Mucosa of rectum (tissue), 2 donors: Measurements from ENCODE around the gene CEP97.
"Not testable (repeated sequence)": the region's sequence is repeated elsewhere in the genome, so short reads cannot be mapped to it uniquely, and the experiment has no call there.

Experiments used
- H3K27ac ChIP-seq, 2 donors: one replicate each; pipeline ENCODE4 v1.7.0; 2013; ENCODE audit warnings: inconsistent platforms in 2 of 2, low read depth in 2 of 2, low read length in 2 of 2
- H3K27me3 ChIP-seq, 2 donors: one replicate each; pipeline ENCODE4 v1.7.0; 2013; ENCODE audit warnings: low read length in 2 of 2; ENCODE audit not compliant: control insufficient read depth in 2 of 2, insufficient read depth in 2 of 2
- H3K36me3 ChIP-seq, 2 donors: one replicate each; pipeline ENCODE4 v1.7.0; 2013; ENCODE audit warnings: low read length in 2 of 2; ENCODE audit not compliant: control insufficient read depth in 2 of 2, insufficient read depth in 2 of 2
- H3K4me1 ChIP-seq, 2 donors: one replicate each; pipeline ENCODE4 v1.7.0; 2013; ENCODE audit warnings: low read length in 2 of 2, mild to moderate bottlenecking in 1 of 2; ENCODE audit not compliant: control insufficient read depth in 2 of 2, insufficient read depth in 2 of 2
- H3K4me3 ChIP-seq, 2 donors: one replicate each; pipeline ENCODE4 v1.7.0; 2013; ENCODE audit warnings: low read length in 2 of 2
- H3K9ac ChIP-seq, 2 donors: one replicate each; pipeline ENCODE4 v1.7.0; 2013; ENCODE audit warnings: low read length in 2 of 2, low read depth in 1 of 2, mild to moderate bottlenecking in 1 of 2
- H3K9me3 ChIP-seq, 2 donors: one replicate each; pipeline ENCODE4 v1.7.0; 2013; ENCODE audit warnings: low read length in 2 of 2; ENCODE audit not compliant: control insufficient read depth in 2 of 2
- donor health status: healthy.
- donor health status: Normal muscosa, but diverticular disease.

The CEP97 gene

DNA sequence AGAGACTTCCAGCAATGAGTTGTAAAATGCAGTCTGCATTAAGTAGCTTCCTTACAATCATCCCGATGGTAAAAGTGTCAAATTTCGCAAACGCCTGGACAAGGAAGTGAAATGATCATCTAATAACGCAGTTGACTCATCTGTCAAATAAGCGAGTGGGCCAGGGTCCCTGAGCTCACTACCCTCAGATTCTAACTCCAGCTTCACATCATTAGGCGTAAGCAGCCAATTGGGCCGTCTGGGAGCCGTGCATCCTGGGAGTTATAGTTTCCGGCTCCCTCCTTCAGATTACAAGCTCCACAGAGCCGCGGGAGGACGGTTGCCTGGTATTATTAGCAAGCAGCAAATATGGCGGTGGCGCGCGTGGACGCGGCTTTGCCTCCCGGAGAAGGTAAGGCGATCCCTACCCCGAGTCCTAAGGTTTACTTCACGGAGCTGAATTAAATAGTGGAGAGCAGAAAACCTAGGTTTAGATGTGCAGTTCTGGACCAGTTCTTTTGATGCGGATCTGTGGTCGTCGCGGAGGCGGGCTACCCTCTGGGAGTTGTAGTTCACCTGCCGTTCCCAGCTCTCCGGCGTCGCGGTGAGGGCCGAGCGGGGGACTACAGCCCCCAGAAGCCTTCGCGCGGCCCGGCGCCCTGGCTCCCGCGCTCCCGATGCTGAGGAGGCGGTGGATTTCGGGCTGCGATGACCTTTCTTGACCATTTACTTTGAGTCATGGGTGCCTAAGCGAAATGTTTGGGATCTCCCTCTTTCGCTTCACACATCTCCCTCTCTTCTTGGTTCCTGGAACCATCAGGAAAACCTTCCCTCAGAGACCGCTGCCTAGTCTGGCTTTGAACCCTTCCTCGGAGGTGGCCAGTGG, at the start of gene CEP97:
Gene CEP97 (plus strand): TSS at position 286 of the 865 bp plus-strand sequence. CDS start 63 bp downstream, at position 349.
- peak within 1 kb of the TSS; percentile 73 to 88 for H3K9ac ChIP-seq
- peak within 1 kb of the TSS; percentile 81 to 99 for H3K4me3 ChIP-seq
- no peaks in the 10 kb centered on the region for H3K27me3 ChIP-seq
- H3K36me3 ChIP-seq = peaks cover 0 to 4% of the 10 kb centered on the region in 2 donors
- H3K9me3 ChIP-seq = no peaks in the 10 kb centered on the region
- peak within 1 kb of the TSS; percentile 57 to 75 for H3K27ac ChIP-seq
- H3K4me1 ChIP-seq = peaks cover 0 to 6% of the 10 kb centered on the region in 2 donors

- Histone ChIP-seq H3K27ac (peak overlapping the region; percentile 99 to 100), H3K4me3 (peak overlapping the region; percentile 92 to 99), H3K27me3 (no peaks in the 10 kb centered on the region), H3K9me3 (no peaks in the 10 kb centered on the region), H3K4me1 (peaks cover 7 to 15% of the 10 kb centered on the region in 2 donors), H3K9ac (peak overlapping the region; percentile 90 to 91), H3K36me3 (peaks cover 10 to 15% of the 10 kb centered on the region in 2 donors)
Measured at GRCh38 chr3:101675709-101676215, 48.7 kb upstream of the CEP97 start.

- Histone ChIP-seq H3K4me3 (peak overlapping the region; percentile 92 to 99), H3K27me3 (no peaks in the 10 kb centered on the region), H3K9ac (peak overlapping the region; percentile 91 to 96), H3K27ac (peak overlapping the region; percentile 99 to 100), H3K9me3 (no peaks in the 10 kb centered on the region), H3K4me1 (peaks cover 7 to 15% of the 10 kb centered on the region in 2 donors), H3K36me3 (peaks cover 11 to 15% of the 10 kb centered on the region in 2 donors)
Measured at GRCh38 chr3:101676216-101676764, 48.1 kb upstream of the CEP97 start.

DNA sequence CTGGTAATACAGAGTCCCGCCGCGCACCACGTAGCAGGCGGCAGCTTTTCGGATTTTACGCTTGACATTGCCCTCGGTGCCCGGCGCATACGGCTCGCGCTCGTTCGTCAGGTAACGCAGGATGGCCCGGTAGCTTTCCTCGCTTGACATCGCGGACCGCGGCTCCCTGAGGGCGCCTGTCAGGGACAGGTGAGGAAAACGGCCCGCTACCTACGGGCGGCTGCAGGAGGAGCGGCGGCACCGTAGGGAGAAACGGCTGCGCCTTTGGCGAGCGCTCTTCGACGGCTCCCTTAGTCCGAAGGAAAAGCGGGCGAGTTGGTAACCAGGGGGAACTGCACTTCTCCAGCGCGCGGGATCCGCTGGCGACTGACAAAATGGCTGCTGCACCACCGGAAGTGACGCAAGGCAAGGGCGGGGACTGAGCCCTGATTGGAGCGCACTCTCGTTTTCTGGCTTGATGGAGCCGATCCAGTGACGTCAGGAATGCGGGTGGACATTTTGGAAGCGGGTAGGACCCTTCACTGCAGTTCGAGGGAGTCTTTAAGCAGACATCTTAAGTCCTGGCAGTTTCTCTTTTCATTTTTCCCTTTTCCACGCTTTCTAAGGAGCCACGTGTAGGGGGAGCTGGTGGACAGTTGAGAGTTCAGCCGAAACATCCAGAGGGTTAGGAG, 47.5 kb upstream of the CEP97 start, which contains the start of gene ZBTB11:
Gene ZBTB11 (minus strand): TSS at position 368 of the 671 bp plus-strand sequence. CDS start 218 bp downstream, at position 150.
- Histone ChIP-seq H3K36me3 (peaks cover 17 to 19% of the 10 kb centered on the region in 2 donors), H3K27ac (peak within 1 kb of the TSS; percentile 99 to 100), H3K4me1 (peaks cover 7 to 15% of the 10 kb centered on the region in 2 donors), H3K9ac (peak within 1 kb of the TSS; percentile 91 to 96), H3K9me3 (no peaks in the 10 kb centered on the region), H3K27me3 (no peaks in the 10 kb centered on the region), H3K4me3 (peak within 1 kb of the TSS; percentile 92 to 99)

GRCh38 chr3:101677436-101678286, 46.8 kb upstream of the CEP97 start:
- peaks cover 7 to 15% of the 10 kb centered on the region in 2 donors for H3K4me1 ChIP-seq
- H3K27ac ChIP-seq = peak overlapping the region; percentile 38 to 100
- peaks cover 25% of the 10 kb centered on the region in 2 donors for H3K36me3 ChIP-seq
- H3K27me3 ChIP-seq = no peaks in the 10 kb centered on the region
- H3K4me3 ChIP-seq = peak overlapping the region; percentile 92 to 99
- H3K9me3 ChIP-seq = no peaks in the 10 kb centered on the region
- H3K9ac ChIP-seq = peak overlapping the region; percentile 20 to 43

GRCh38 chr3:101678837-101679236, 45.6 kb upstream of the CEP97 start:
- not testable (repeated sequence) for H3K9ac ChIP-seq, H3K4me3 ChIP-seq, H3K27ac ChIP-seq, H3K27me3 ChIP-seq, H3K9me3 ChIP-seq
- peaks cover 9 to 15% of the 10 kb centered on the region in 2 donors for H3K4me1 ChIP-seq
- peaks cover 34 to 36% of the 10 kb centered on the region in 2 donors for H3K36me3 ChIP-seq

DNA sequence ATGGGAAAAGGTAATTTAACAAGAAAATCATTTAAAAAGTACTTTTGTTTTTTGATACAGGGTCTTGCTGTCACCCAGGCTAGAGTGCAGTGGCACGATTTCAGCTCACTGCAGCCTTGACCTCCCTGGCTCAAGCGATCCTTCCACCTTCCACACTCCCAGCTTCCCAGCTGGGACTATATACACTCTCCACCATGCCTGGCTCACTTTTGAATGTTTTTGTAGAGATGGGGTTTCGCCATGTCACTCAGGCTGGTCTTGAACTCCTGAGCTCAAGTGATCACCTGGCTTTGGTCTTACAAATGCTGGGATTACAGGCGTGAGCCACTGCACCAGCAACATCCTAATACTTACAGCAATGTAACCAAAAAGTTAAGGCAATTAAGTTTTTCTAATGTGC, 43.9 kb upstream of the CEP97 start:
- H3K4me1 ChIP-seq = peaks cover 20 to 22% of the 10 kb centered on the region in 2 donors
- H3K27me3 ChIP-seq = no peaks in the 10 kb centered on the region
- no peaks in the 10 kb centered on the region for H3K9me3 ChIP-seq
- no peak overlapping the region for H3K4me3 ChIP-seq
- peaks cover 41 to 43% of the 10 kb centered on the region in 2 donors for H3K36me3 ChIP-seq
- H3K27ac ChIP-seq = no peak overlapping the region
- no peak overlapping the region for H3K9ac ChIP-seq

GRCh38 chr3:101685050-101685400, 39.4 kb upstream of the CEP97 start:
- Histone ChIP-seq H3K4me3 (peak overlapping the region; percentile 96 to 100), H3K9ac (peak overlapping the region; percentile 95 to 96), H3K27me3 (no peaks in the 10 kb centered on the region), H3K4me1 (peaks cover 22 to 25% of the 10 kb centered on the region in 2 donors), H3K27ac (no peak overlapping the region), H3K9me3 (no peaks in the 10 kb centered on the region), H3K36me3 (peaks cover 43% of the 10 kb centered on the region in 2 donors)

DNA sequence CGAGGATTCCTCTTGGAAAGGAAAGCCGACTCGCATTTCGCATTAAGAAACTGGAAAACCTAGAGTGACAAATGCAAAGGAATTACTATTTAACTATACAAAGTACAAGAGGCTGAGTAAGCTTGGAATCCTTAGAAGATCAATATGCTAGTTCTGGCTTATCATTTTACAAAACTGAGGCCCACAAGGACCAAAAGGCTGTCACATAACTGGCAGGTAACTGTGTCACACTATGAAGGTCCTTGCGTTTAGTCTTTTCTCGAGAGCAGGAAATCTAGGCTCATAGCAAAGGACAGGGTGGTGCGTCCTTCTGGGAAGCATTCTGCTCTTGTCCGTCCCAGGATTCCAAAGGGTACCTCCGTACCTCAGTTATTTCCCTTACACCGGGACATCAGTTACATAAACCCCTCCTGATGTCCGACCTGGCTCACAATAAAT, 38.5 kb upstream of the CEP97 start:
- no peaks in the 10 kb centered on the region for H3K27me3 ChIP-seq
- H3K36me3 ChIP-seq = peaks cover 34 to 35% of the 10 kb centered on the region in 2 donors
- H3K9me3 ChIP-seq = no peaks in the 10 kb centered on the region
- peak overlapping the region; percentile 95 to 96 for H3K9ac ChIP-seq
- peaks cover 22 to 25% of the 10 kb centered on the region in 2 donors for H3K4me1 ChIP-seq
- peak overlapping the region; percentile 96 to 100 for H3K4me3 ChIP-seq
- H3K27ac ChIP-seq = peak overlapping the region; percentile 90 to 94
